HG03060 (cell line): ENCODE measurements around the gene OPA3.

ENCODE experiments used
- ATAC-seq: cut with Tn5 transposase; IDR thresholded peaks from one replicate; pipeline ENCODE4 v1.9.1; 2021; ENCODE audit warnings: low read depth, moderate number of reproducible peaks; ENCODE audit not compliant: unreplicated experiment

The OPA3 gene

DNA sequence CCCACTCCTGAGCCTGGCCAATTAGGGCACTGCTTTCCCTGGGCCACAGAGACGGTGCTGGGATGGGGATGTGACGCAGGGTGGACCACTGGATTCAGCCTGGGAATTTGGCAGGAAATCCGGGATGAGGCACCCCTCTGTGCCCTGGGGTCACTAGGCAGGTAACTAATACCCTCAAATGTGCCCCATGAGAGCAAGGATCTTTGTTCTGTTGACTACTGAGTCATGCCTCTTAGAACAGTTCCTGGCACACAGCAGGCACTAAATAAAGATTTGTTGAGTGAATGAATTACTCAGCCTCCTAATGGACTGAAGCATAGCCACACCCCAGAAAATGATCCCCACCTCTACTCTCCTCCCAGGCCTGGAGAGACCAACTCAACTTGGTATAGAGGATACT, 15.9 kb downstream of the OPA3 start:
- ATAC-seq = no peak

DNA sequence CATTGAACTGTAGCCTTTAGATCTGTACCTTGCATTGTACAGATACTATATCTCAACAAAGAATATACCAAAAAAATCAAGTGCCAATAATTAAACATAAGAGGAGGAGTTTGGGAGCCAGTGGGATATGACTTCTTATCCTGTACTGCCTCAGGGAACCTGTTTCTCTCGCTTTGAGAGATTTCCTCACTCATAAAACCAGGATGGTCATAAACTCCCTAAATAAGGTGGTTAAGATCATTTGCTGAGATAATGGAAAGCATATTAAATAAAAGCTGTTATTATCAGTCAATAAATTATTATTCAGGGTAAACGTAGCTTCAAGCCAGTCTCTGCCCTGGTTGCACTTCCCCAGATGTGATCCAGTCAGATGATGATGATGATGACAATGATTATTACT, 17.0 kb downstream of the OPA3 start:
- ATAC-seq = no peak

DNA sequence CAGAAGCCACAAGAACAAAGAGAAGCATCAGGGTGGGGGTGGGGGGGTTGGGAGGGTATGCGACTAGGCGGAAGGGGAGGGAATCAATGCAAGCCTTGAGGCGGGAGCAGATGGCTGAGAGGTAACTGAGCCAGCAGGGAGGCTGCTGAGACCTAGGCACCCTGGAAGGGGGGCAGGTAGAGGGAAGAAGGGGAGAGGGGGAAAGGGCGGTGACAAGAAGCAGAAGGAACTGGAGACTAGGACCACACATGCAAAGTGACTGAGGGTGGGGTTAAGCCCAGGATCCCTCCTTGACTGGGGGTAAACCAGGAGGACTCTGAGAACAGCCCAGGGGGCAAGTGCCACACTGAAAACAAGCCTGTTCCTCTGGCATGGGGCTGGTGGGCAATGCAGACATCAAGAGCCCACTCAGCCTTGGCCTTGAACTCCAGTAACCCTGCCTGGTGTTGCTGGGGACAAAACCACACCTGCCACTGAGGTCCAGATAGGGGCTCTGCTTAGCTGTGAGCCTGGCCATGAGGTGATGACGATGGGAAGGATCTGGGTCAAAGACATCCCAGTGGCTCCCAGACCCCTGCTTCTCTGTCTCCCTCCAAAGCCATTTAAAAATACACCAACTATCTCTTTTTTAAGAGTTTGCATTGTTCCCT, 20.3 kb downstream of the OPA3 start:
- ATAC-seq = no peak

DNA sequence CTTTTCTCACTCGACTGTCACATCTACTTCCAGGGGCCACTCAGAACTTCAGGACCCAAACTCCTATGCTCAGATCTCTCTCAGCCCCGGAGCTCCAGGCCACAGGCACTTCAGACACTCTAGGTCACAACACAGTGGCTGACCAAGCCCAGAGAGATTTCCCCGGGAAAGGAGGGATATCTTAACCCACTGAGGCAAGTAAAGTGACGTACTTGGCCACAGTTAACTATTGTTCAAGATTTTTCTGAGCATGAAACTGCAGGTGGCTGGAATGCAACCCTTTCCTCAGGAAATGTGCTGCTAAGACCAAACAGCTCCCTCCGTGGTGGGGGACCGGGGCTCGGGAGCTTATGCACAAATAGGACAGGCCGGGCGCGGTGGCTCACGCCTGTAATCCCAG, 23.9 kb downstream of the OPA3 start:
- ATAC-seq = no peak

DNA sequence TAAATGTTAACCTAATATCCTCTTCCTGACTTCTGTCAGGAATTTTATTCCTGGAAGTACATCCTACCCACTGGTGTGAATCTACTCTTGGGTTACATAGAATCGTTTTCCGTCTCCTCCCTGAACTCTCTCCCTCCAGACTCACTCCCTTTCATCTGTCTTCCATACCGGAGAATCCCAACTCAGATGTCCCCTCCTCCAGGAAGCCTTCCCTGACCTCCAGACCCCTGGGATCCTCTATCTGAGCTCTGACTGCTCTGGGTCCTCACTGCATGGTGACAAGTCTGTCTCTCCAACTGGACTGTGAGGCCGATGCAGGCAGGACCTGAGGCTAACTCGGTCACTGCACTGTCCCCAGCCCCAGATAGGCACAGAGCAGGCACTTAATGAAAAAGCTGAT, 24.6 kb downstream of the OPA3 start:
- no peak for ATAC-seq

- no peak for ATAC-seq
Observed at GRCh38 chr19:45558399-45558878, 26.2 kb downstream of the OPA3 start.

DNA sequence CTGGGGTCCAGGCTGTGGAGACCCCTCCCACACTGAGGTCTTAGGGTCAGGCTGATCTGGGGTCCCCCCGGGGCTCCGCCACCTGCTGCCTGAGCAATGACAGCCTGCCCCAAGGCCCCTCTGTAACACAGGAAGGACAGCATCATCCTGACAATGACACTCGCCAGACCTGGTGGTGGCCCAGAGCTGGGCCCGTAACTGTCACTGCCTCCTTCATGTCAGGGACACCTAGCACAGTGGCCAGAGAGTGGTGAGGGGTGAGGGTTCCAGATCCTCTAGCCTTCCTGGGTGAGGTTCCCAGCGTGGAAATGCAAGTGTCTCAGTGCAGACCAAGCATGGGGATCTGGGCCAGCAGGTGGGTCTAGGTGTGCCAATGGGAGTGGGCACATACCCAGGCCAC, 27.8 kb downstream of the OPA3 start:
- no peak for ATAC-seq

GRCh38 chr19:45554481-45554880, 30.1 kb downstream of the OPA3 start:
- ATAC-seq = no peak

DNA sequence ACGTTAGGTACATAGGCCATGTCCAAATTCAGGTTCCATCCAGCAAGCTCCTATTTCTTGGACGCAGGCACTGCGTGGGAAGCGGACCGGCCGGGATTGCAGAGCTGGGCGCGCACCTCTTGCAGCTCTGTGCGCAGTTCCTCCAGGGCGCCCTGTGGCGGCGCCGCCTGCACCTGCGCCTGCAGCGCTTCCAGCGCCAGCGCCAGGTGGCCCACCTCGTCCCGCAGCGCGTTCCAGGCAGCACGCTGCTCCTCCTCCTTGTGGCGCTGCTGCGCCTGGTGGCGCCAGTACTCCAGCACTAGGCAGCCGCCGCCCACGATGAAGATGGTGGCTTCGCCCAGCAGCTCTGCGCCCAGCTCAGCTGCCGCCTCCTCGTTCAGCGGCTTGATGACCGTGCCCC, 31.1 kb downstream of the OPA3 start:
- ATAC-seq = no peak

- no peak for ATAC-seq
Observed at GRCh38 chr19:45547965-45548609, 36.5 kb downstream of the OPA3 start.

- no peak for ATAC-seq
Observed at GRCh38 chr19:45547211-45547770, 37.3 kb downstream of the OPA3 start.

DNA sequence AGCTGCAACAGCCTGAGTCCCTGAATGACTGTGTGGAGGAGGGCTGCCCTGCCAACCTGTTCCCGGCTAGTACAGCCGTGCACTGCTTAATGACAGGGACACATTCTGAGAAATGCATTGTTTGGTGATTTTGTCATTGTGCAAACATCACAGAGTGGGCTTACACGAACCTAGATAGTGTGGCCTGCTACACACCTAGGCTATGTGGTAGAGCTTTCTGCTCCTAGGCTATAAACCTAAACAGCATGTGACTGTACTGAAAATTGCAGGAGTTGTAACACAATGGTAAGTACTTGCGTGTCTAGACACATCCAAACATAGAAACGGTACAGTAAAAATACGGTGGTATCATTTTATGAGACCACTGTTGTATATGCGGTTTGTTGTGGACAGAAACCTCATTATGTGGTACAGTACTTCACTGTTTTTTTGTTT, 42.4 kb downstream of the OPA3 start:
- ATAC-seq = no peak

DNA sequence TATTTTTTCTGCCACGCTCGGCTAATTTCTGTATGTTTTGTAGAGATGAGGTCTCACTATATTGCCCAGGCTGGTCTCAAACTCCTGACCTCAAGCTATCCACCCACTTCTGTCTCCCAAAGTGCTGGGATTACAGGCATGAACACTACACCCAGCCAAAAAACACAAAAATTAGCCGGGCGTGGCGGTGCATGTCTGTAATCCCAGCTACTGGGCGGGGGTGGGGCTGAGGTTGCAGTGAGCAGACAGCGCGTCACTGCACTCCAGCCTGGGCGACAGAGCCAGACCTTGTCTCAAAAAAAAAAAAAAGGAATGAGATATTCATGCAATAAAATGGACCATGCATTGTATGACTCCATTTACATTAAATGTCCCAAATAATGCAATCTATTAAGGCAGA, 45.1 kb downstream of the OPA3 start:
- no peak for ATAC-seq

DNA sequence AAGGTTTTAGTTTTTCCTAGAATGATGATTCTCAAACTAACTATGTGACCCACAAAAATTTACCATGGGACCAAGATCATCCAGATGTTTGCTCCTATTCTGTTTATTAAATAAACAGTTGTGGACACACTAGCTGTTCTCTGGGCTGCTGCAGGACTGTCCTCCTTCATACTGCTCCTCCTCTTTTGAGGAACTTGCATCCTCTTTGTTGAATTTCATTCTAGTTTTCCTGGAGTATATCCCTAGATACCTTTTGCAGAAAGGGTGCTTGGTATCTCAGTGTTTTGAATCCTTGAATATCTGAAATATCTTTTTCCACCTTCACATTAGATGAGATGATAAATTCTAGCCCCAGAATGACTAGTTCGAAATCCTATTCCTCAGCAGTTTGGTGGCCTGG, 53.3 kb downstream of the OPA3 start:
- ATAC-seq = no peak

DNA sequence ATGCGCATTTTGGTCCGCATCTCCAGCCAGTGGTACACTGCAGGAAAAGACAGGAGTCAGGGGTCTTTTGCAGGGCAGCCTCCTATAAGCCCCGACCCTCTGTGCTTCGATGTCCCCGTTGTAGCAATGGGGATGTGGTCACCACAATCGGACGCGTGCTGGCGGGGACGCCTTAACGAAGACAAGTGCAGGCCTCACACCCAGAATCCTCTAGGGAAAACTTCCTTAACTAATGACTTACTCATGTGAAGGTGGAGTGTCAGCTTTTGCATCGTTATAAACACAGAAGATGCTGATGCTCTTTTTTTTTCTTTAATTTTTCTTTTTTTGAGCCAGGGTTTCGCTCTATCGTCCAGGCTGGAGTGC, 55.2 kb downstream of the OPA3 start:
- no peak for ATAC-seq

DNA sequence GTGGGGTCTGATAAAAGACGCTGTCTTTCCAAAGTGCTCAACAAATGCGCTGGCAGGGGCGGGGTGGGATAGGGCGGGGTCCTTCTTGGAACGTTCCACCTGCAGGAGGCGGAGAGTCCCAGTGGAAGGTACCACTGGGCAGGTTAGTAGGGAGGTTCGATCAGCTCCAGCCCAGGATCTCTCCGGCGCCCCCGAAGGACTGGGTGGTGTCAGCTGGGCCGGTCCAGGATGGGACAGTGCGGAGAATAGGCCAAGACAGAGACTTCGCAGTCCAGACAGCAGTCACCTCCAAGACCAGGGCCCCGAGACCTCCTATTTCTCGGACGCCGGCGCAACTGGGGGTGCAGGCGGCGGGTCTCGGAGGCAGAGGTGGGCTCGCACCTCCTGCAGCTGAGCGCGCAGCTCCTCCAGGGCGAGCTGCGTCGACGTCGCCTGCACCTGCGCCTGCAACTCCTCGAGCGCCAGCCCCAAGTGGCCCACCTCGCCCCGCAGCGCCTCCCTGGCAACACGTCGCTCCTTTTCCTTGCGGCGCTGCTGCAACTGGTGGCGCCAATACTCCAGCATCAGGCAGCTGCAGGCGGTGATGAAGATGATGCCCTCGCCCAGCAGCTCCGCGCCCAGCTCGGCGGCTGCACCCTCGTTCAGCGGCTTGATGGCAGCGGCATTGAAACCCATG, 55.7 kb downstream of the OPA3 start:
- no peak for ATAC-seq

DNA sequence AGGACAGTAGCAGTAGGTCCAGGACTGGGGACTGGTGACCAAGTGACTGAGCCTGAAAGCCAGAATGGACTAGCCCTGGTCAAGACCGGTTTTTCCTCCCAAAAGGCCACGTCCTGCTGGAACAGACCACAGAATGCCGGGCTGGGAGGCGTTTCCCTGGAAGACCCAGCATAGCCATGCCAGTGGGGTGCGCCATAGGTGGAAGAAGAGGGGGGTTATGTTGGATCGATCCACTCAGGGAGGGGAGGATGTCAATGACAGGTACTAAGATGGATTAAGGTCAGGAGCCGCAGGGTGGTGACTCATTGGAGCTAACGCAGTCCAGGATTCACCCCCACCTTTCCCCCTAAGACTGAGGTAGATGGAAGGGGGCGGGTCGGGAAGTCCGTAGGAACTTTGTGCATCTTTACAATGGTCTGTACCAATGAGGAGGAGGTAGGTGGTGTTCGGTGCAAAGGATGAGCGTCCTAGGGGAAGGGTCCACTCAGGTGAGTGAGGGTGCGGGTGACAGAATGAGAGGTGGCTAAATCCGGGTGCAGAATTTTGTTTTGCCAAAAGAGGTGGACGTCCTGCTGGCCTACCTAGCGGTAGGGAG, 56.4 kb downstream of the OPA3 start:
- ATAC-seq = no peak

GRCh38 chr19:45527731-45528130, 56.9 kb downstream of the OPA3 start:
- no peak for ATAC-seq

GRCh38 chr19:45526971-45527370, 57.6 kb downstream of the OPA3 start:
- no peak for ATAC-seq

DNA sequence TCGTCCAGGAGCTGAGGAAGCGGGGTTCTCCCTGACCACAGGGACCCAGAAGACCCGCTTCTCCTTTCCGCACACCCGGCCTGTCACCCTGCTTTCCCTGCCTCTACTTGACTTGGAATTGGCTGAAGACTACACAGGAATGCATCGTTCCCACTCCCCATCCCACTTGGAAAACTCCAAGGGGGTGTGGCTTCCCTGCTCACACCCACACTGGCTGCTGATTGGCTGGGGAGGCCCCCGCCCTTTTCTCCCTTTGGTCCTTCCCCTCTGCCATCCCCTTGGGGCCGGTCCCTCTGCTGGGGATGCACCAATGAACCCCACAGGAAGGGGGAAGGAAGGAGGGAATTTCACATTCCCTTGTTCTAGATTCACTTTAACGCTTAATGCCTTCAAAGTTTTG, 58.5 kb downstream of the OPA3 start:
- ATAC-seq = no peak

DNA sequence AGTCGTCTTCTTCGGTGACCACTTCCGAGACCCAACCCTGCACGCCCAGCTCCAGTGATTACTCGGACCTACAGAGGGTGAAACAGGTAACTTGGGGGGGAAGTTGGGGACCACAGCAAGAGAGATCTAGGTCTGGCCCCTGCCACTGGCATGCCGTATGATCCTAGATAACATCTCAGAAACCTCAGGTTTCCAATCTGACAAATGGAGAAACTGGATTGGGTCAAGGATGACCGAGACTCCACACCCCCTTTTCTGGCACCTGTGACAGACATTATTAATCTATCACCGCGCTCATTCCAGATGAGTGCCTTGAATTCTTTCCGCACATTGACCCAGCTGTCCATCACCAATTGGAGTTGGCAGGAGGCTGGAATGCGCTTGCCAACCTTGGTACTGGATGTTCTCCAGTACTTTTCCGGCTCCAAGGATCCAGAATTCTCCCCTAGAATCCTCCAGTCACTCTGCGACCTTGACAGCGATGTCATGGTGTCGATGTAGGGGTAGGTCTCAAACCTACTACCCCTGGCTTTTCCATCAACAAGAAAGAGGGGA, 60.0 kb downstream of the OPA3 start:
- no peak for ATAC-seq
